Suprapubic skin (tissue), 3 donors: Measurements from ENCODE around the gene FAP.

Experiments used
- CTCF ChIP-seq, 2 donors: fragments of 200-600 bp in 1 of 2; fragments of 450-650 bp in 1 of 2; sonication (generic) in 1 of 2; IDR thresholded peaks; one replicate each; pipeline ENCODE4 v1.5.1; 2016 to 2019; ENCODE audit warnings: antibody characterized with exemption in 2 of 2, mild to moderate bottlenecking in 1 of 2, moderate library complexity in 1 of 2
- POLR2AphosphoS5 ChIP-seq, 3 donors: sonication (generic); formaldehyde crosslinking; IDR thresholded peaks; one replicate each; pipeline ENCODE4 v1.6.1; 2017; ENCODE audit warnings: antibody characterized with exemption in 3 of 3

GRCh38 chr2:162126527-162126926, 116.7 kb downstream of the FAP start:
- TF ChIP-seq POLR2AphosphoS5 (IDR thresholded peaks at IDR 0.05) (no peak), CTCF (IDR thresholded peaks at IDR 0.05) (no peak)
